H9 (cell line): ENCODE results near the gene PAGR1. TPM values are rescaled to one million over a fixed set of nuclear protein-coding genes. Genes with fewer than 3 reads are reported as not detected.
A peak's percentile ranks its signal among the peaks of the same experiment; 100 is the strongest.

ENCODE experiments used
- DNase-seq: peaks from one replicate; pipeline ENCODE4 v3.0.0-alpha.2; 2017
- H2AFZ ChIP-seq: one replicate; pipeline ENCODE4 v1.6.1; 2013; ENCODE audit warnings: mild to moderate bottlenecking, low read length, control low read depth, moderate library complexity
- H2AK5ac ChIP-seq: 2 replicates; pipeline ENCODE4 v1.6.1; 2013; ENCODE audit warnings: low read length, control low read depth, mixed read lengths; ENCODE audit not compliant: insufficient read length
- H2BK120ac ChIP-seq: one replicate; pipeline ENCODE4 v1.6.1; 2013; ENCODE audit warnings: low read depth, mild to moderate bottlenecking, low read length, control low read depth, inconsistent platforms; ENCODE audit not compliant: poor library complexity, severe bottlenecking
- H2BK12ac ChIP-seq: 2 replicates; pipeline ENCODE4 v1.6.1; 2013; ENCODE audit warnings: low read length, control low read depth, mixed read lengths, low read depth; ENCODE audit not compliant: insufficient read length
- H2BK15ac ChIP-seq: 2 replicates; pipeline ENCODE4 v1.6.1; 2013; ENCODE audit warnings: low read depth, low read length, control low read depth
- H2BK20ac ChIP-seq: one replicate; pipeline ENCODE4 v1.6.1; 2013; ENCODE audit warnings: low read depth, mild to moderate bottlenecking, low read length, control low read depth, inconsistent platforms; ENCODE audit not compliant: poor library complexity, severe bottlenecking
- H2BK5ac ChIP-seq: 2 replicates; pipeline ENCODE4 v1.6.1; 2013; ENCODE audit warnings: low read length, control low read depth, mixed read lengths; ENCODE audit not compliant: insufficient read length
- H3K14ac ChIP-seq: 2 replicates; pipeline ENCODE4 v1.6.1; 2013; ENCODE audit warnings: low read length, control low read depth; ENCODE audit not compliant: insufficient read depth
- H3K18ac ChIP-seq: 2 replicates; pipeline ENCODE4 v1.6.1; 2013; ENCODE audit warnings: low read depth, mild to moderate bottlenecking, mixed read lengths, low read length, control low read depth; ENCODE audit not compliant: insufficient read length
- H3K23ac ChIP-seq: 2 replicates; pipeline ENCODE4 v1.6.1; 2013; ENCODE audit warnings: low read length, control low read depth, mixed read lengths, low read depth; ENCODE audit not compliant: insufficient read length
- H3K23me2 ChIP-seq: 2 replicates; pipeline ENCODE4 v1.6.1; 2013; ENCODE audit warnings: low read depth, mild to moderate bottlenecking, mixed read lengths, low read length, control low read depth; ENCODE audit not compliant: insufficient read length, poor library complexity, severe bottlenecking
- H3K27ac ChIP-seq: 2 replicates; pipeline ENCODE4 v1.5.1; 2013; ENCODE audit warnings: low read length, control low read depth, mixed read lengths, low read depth; ENCODE audit not compliant: insufficient read length
- H3K27me3 ChIP-seq: 2 replicates; pipeline ENCODE4 v1.6.1; 2013; ENCODE audit warnings: low read length, control low read depth, inconsistent platforms; ENCODE audit not compliant: insufficient read depth
- H3K4ac ChIP-seq: 2 replicates; pipeline ENCODE4 v1.6.1; 2013; ENCODE audit warnings: low read depth, mild to moderate bottlenecking, control low read depth, inconsistent platforms, low read length, moderate library complexity
- H3K4me1 ChIP-seq: 2 replicates; pipeline ENCODE4 v1.6.1; 2013; ENCODE audit warnings: low read length, control low read depth, inconsistent platforms; ENCODE audit not compliant: insufficient read depth
- H3K4me2 ChIP-seq: 2 replicates; pipeline ENCODE4 v1.6.1; 2013; ENCODE audit warnings: low read length, control low read depth, mixed read lengths; ENCODE audit not compliant: insufficient read length, insufficient read depth
- H3K56ac ChIP-seq: 2 replicates; pipeline ENCODE4 v1.6.1; 2013; ENCODE audit warnings: low read depth, mild to moderate bottlenecking, mixed read lengths, low read length, control low read depth; ENCODE audit not compliant: insufficient read length
- H3K79me1 ChIP-seq: 2 replicates; pipeline ENCODE4 v1.6.1; 2013; ENCODE audit warnings: low read depth, mild to moderate bottlenecking, moderate library complexity, low read length, control low read depth, inconsistent platforms; ENCODE audit not compliant: insufficient read depth, poor library complexity, severe bottlenecking
- H3K79me2 ChIP-seq: 2 replicates; pipeline ENCODE4 v1.6.1; 2013; ENCODE audit warnings: low read length, control low read depth, inconsistent platforms; ENCODE audit not compliant: insufficient read depth
- H3K9ac ChIP-seq: 2 replicates; pipeline ENCODE4 v1.6.1; 2013; ENCODE audit warnings: low read length, control low read depth, mixed read lengths; ENCODE audit not compliant: insufficient read length; ENCODE audit errors: extremely low read depth
- H3K9me3 ChIP-seq: one replicate; pipeline ENCODE4 v1.6.1; 2013; ENCODE audit warnings: low read depth, low read length, inconsistent platforms; ENCODE audit not compliant: control insufficient read depth
- H3T11ph ChIP-seq: one replicate; pipeline ENCODE4 v1.6.1; 2013; ENCODE audit warnings: mild to moderate bottlenecking, low read length, control low read depth, inconsistent platforms
- H4K20me1 ChIP-seq: one replicate; pipeline ENCODE4 v1.6.1; 2013; ENCODE audit not compliant: control insufficient read depth, insufficient read length, insufficient read depth
- H4K5ac ChIP-seq: 2 replicates; pipeline ENCODE4 v1.6.1; 2013; ENCODE audit warnings: low read depth, mild to moderate bottlenecking, mixed read lengths, low read length, control low read depth; ENCODE audit not compliant: insufficient read length
- H4K8ac ChIP-seq: replicated peaks from 2 replicates; pipeline ENCODE4 v1.6.1; 2013; ENCODE audit warnings: low read length, control low read depth, mixed read lengths, low read depth; ENCODE audit not compliant: insufficient read length
- H4K91ac ChIP-seq: 2 replicates; pipeline ENCODE4 v1.6.1; 2013; ENCODE audit warnings: low read depth, mild to moderate bottlenecking, moderate library complexity, mixed read lengths, low read length, control low read depth; ENCODE audit not compliant: insufficient read length
- H3K27ac Mint-ChIP-seq, 3 experiments: 2 replicates in 2 of 3; 3 replicates in 1 of 3; pipeline ENCODE4 v1.8.0; 2020 to 2021; ENCODE audit warnings: mixed read lengths in 3 of 3, mild to moderate bottlenecking in 1 of 3, moderate library complexity in 1 of 3
- H3K27me3 Mint-ChIP-seq: 2 replicates; pipeline ENCODE4 v1.8.0; 2021; ENCODE audit warnings: low read depth, mild to moderate bottlenecking, moderate library complexity, mixed read lengths
- H3K36me3 Mint-ChIP-seq, 3 experiments: 2 replicates in 2 of 3; 3 replicates in 1 of 3; pipeline ENCODE4 v1.8.0; 2020 to 2021; ENCODE audit warnings: low read depth in 3 of 3, mixed read lengths in 3 of 3; ENCODE audit not compliant: insufficient read depth in 1 of 3
- H3K4me1 Mint-ChIP-seq, 2 experiments: 2 replicates each; pipeline ENCODE4 v1.8.0; 2020; ENCODE audit warnings: mixed read lengths in 2 of 2
- H3K4me3 Mint-ChIP-seq, 2 experiments: 2 replicates in 1 of 2; 3 replicates in 1 of 2; pipeline ENCODE4 v1.8.0; 2020 to 2021; ENCODE audit warnings: mild to moderate bottlenecking in 2 of 2, mixed read lengths in 2 of 2, moderate library complexity in 1 of 2
- H3K9me3 Mint-ChIP-seq, 2 experiments: 2 replicates in 1 of 2; 3 replicates in 1 of 2; pipeline ENCODE4 v1.8.0; 2020; ENCODE audit warnings: mild to moderate bottlenecking in 2 of 2, mixed read lengths in 2 of 2, moderate library complexity in 1 of 2
- CTCF ChIP-seq: fragments of 200-600 bp; sonication (generic); conservative IDR thresholded peaks from 3 replicates; pipeline ENCODE4 v1.8.0; 2021; ENCODE audit warnings: antibody characterized with exemption, mild to moderate bottlenecking
- WGBS: extraction: QIAGEN DNeasy Blood & Tissue Kit; methylation state at CpG from one replicate; pipeline ENCODE4 v1.1.7; 2013; ENCODE audit warnings: missing lambda C conversion rate, low lambda C conversion rate, mixed read lengths; ENCODE audit not compliant: insufficient read length; ENCODE audit errors: extremely low coverage; 5-methylcytosine and 5-hydroxymethylcytosine counted together
- total RNA-seq: library from RNA; stranded (reverse); gene quantifications from 2 replicates; pipeline ENCODE4 v1.2.1, GENCODE V29; 2021

PAGR1 gene
- total RNA-seq, 1 experiment from 2014 or later: 65.3 TPM

DNA sequence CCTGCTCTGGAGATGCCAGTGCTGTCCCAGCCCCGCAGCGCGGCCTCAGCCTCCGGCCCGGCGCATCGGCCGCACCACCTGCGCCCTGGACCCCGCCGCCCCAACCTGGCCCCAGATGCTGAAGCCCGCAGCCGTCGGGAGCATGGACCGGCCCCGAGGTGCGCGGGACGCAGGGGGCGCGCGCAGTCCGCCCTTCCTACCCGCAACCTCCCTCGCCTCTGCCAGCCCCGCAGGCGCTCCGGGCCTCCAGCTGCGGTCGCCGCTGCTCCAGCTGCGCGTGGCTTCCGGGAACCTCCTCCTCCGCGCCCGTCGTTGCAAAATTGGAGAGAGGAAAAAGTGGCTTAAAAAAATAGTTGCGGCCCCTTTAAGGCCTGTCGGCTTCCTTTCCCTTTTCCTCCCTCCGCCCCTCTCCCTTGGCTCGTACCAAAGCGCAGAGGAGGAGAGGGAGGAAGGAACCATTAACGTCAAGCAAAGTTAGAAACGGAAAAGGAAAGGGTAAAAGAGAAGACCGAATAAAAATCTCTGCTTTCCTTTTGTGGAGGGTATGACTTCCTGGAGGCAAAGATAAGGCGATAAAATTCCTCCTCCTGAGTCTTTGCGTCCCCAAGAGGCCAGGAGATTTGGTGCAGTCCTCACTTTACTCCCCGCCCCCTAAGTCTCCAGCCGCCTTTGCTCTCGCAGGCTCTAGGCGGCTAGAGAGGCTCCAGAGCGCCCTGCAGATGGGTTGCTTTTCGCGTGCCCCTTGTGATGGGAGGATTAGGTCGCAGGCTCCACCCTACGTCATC lies 47.1 kb downstream of the PAGR1 start, which contains the start of gene CDIPT:
Gene CDIPT, minus strand, starts transcription at position 343 of the 785 bp plus-strand sequence. CDS start 369 bp downstream, outside the sequence.
- Histone ChIP-seq H3K27me3 (no peaks in the 10 kb centered on the region), H2BK12ac (peak within 1 kb of the TSS; percentile 19), H2BK5ac (peak within 1 kb of the TSS; percentile 70), H3K23me2 (peaks cover 9% of the 10 kb centered on the region), H4K20me1 (no peaks in the 10 kb centered on the region), H2BK120ac (peak within 1 kb of the TSS; percentile 88), H4K8ac (no peak within 1 kb of the TSS), H3K4me2 (peak within 1 kb of the TSS; percentile 91), H3K27ac (peak within 1 kb of the TSS; percentile 63), H3K18ac (peak within 1 kb of the TSS; percentile 93), H4K5ac (no peak within 1 kb of the TSS), H2AFZ (peak within 1 kb of the TSS; percentile 66), H3K9me3 (no peaks in the 10 kb centered on the region), H3K14ac (peak within 1 kb of the TSS; percentile 83), H3K9ac (peak within 1 kb of the TSS; percentile 90), H3K56ac (no peak within 1 kb of the TSS), H3K4me1 (no peaks in the 10 kb centered on the region; the same call in 1 of the 2 replicates), H3T11ph (peak within 1 kb of the TSS; percentile 81), H3K79me2 (no peaks in the 10 kb centered on the region), H2BK15ac (no peak within 1 kb of the TSS), H4K91ac (no peak within 1 kb of the TSS), H3K4ac (no peak within 1 kb of the TSS; the same call in 1 of the 2 replicates), H2BK20ac (no peak within 1 kb of the TSS), H3K23ac (no peak within 1 kb of the TSS), H2AK5ac (no peak within 1 kb of the TSS), H3K79me1 (peaks cover 8% of the 10 kb centered on the region)
- Mint-ChIP-seq H3K27me3 (peaks cover 2% of the 10 kb centered on the region), H3K9me3 (no peaks in the 10 kb centered on the region), H3K27ac (peak within 1 kb of the TSS; percentile 99 to 100 (median 100)), H3K36me3 (peaks cover 17 to 33% (median 30%) of the 10 kb centered on the region in 3 experiments; a peak in 6 of 7 replicates), H3K4me1 (peaks cover 9 to 14% of the 10 kb centered on the region in 2 experiments), H3K4me3 (peak within 1 kb of the TSS; percentile 97 to 99)
- peak; percentile 65 for TF ChIP-seq CTCF
- DNase-seq: peak; percentile 96
- no CpG with 5 or more reads among the region's 57 CpGs for WGBS
